Lung (tissue), 12 donors: ENCODE data around the gene TSPAN18. TPM values are rescaled to one million over a fixed set of nuclear protein-coding genes. Genes with fewer than 3 reads are reported as not detected.
A peak's percentile ranks its signal among the peaks of the same experiment; 100 is the strongest.

Source experiments
- ATAC-seq: fragments of 200-7000 bp; cut with Tn5 transposase; one replicate; pipeline ENCODE4 v1.9.1; 2020; ENCODE audit warnings: moderate number of reproducible peaks; ENCODE audit not compliant: insufficient read depth, low FRiP score
- DNase-seq, 3 donors: peaks; one replicate each; pipeline ENCODE4 v3.0.0-alpha.2; 2013 to 2017
- H3K27ac ChIP-seq, 2 donors: one replicate each; pipeline ENCODE4 v1.5.1; 2013; ENCODE audit warnings: mild to moderate bottlenecking in 2 of 2, moderate library complexity in 2 of 2, control low read depth in 1 of 2, inconsistent platforms in 1 of 2, low read depth in 1 of 2, low read length in 1 of 2
- H3K27me3 ChIP-seq, 3 donors: one replicate each; pipeline ENCODE4 v1.5.1; 2013; ENCODE audit warnings: low read length in 2 of 3; ENCODE audit not compliant: control insufficient read depth in 3 of 3, insufficient read depth in 3 of 3
- H3K36me3 ChIP-seq, 4 donors: one replicate each; pipeline ENCODE4 v1.5.1; 2013; ENCODE audit warnings: low read length in 4 of 4, mild to moderate bottlenecking in 1 of 4, moderate library complexity in 1 of 4; ENCODE audit not compliant: control insufficient read depth in 4 of 4, insufficient read depth in 4 of 4
- H3K4me1 ChIP-seq, 5 donors: one replicate each; pipeline ENCODE4 v1.5.1; 2013; ENCODE audit warnings: low read length in 5 of 5, mild to moderate bottlenecking in 2 of 5, moderate library complexity in 1 of 5; ENCODE audit not compliant: control insufficient read depth in 5 of 5, insufficient read depth in 5 of 5
- H3K4me3 ChIP-seq: one replicate; pipeline ENCODE4 v1.5.1; 2013; ENCODE audit warnings: mild to moderate bottlenecking, control low read depth, moderate library complexity
- H3K9ac ChIP-seq, 2 donors: one replicate each; pipeline ENCODE4 v1.5.1; 2013; ENCODE audit warnings: low read length in 2 of 2, control low read depth in 1 of 2; ENCODE audit not compliant: insufficient read depth in 1 of 2
- H3K9me3 ChIP-seq, 4 donors: one replicate each; pipeline ENCODE4 v1.5.1; 2013; ENCODE audit warnings: low read length in 3 of 4, mild to moderate bottlenecking in 1 of 4, moderate library complexity in 1 of 4; ENCODE audit not compliant: control insufficient read depth in 4 of 4, insufficient read depth in 3 of 4
- CTCF ChIP-seq: IDR thresholded peaks from 2 replicates; pipeline ENCODE4 v1.5.1; 2012; ENCODE audit warnings: mild to moderate bottlenecking; ENCODE audit errors: control extremely low read depth, extremely low read depth
- WGBS, 2 donors: extraction: QIAGEN DNeasy Blood & Tissue Kit; methylation state at CpG; one replicate each; pipeline ENCODE4 v1.1.7; 2013; 5-methylcytosine and 5-hydroxymethylcytosine counted together
- polyA plus RNA-seq, 2 donors: library from polyadenylated mRNA; stranded (reverse); fragments of 200-250 nt; gene quantifications; one replicate each; pipeline ENCODE4 v1.2.1, GENCODE V29; 2013
- total RNA-seq, 2 donors: library from RNA; depleted of rRNA in 1 of 2; stranded (reverse); fragments of >200 nt in 1 of 2; gene quantifications; one replicate each; pipeline ENCODE4 v1.2.1, GENCODE V29; 2014 to 2021
- donor health status: control.
- donor health status: control.
- donor health status: Bipolar disorder and iron deficiency.
- donor health status: healthy.
- donor health status: DM: yes; HTN: yes; CAD: no.

TSPAN18 gene
- total and polyA plus RNA-seq, 4 donors = 8.3 to 40.7 (median 21.4) TPM

- Histone ChIP-seq H3K9ac (no peak overlapping the region), H3K4me3 (no peak overlapping the region), H3K27ac (no peak overlapping the region), H3K9me3 (no peaks in the 10 kb centered on the region), H3K27me3 (no peaks in the 10 kb centered on the region), H3K36me3 (no peaks in the 10 kb centered on the region), H3K4me1 (peaks cover 0 to 4% (median 0%) of the 10 kb centered on the region in 5 donors)
- no peak for TF ChIP-seq CTCF
- 73% methylated on average over 13 of the region's 13 CpGs for WGBS, 2 donors
- DNase-seq (no peak), ATAC-seq (no peak)
Observed at GRCh38 chr11:44885919-44886789, 159.4 kb downstream of the TSPAN18 start.

GRCh38 chr11:44886790-44887140 lies 160.0 kb downstream of the TSPAN18 start:
- no peak overlapping the region for H3K4me3 ChIP-seq
- no peak for TF ChIP-seq CTCF
- H3K27me3 ChIP-seq = no peaks in the 10 kb centered on the region
- H3K27ac ChIP-seq = no peak overlapping the region
- 68 to 70% methylated on average over 3 of the region's 3 CpGs for WGBS, 2 donors
- no peaks in the 10 kb centered on the region for H3K36me3 ChIP-seq
- no peaks in the 10 kb centered on the region for H3K9me3 ChIP-seq
- DNase-seq (peak in 2 of 3 donors; percentile 22 to 58), ATAC-seq (peak; percentile 55)
- no peak overlapping the region for H3K9ac ChIP-seq
- peaks cover 0 to 4% (median 0%) of the 10 kb centered on the region in 5 donors for H3K4me1 ChIP-seq

- H3K9me3 ChIP-seq = no peaks in the 10 kb centered on the region
- peaks cover 0 to 4% (median 0%) of the 10 kb centered on the region in 5 donors for H3K4me1 ChIP-seq
- no peak overlapping the region for H3K9ac ChIP-seq
- ATAC-seq (no peak), DNase-seq (no peak)
- H3K4me3 ChIP-seq = no peak overlapping the region
- H3K27ac ChIP-seq = no peak overlapping the region
- H3K36me3 ChIP-seq = no peaks in the 10 kb centered on the region
- TF ChIP-seq CTCF = no peak
- no peaks in the 10 kb centered on the region for H3K27me3 ChIP-seq
- 86 to 92% methylated on average over 3 of the region's 3 CpGs for WGBS, 2 donors
Observed at GRCh38 chr11:44887636-44888035, 160.9 kb downstream of the TSPAN18 start.

- no peak overlapping the region for H3K4me3 ChIP-seq
- DNase-seq = no peak
- ATAC-seq = no peak
- H3K9me3 ChIP-seq = peaks cover 0 to 2% (median 0%) of the 10 kb centered on the region in 4 donors
- H3K4me1 ChIP-seq = peaks cover 0 to 17% (median 7%) of the 10 kb centered on the region in 5 donors
- H3K27ac ChIP-seq = no peak overlapping the region
- WGBS, 2 donors = 83 to 95% methylated on average over 1 of the region's 1 CpG
- no peak for TF ChIP-seq CTCF
- H3K27me3 ChIP-seq = no peaks in the 10 kb centered on the region
- no peak overlapping the region for H3K9ac ChIP-seq
- no peaks in the 10 kb centered on the region for H3K36me3 ChIP-seq
Observed at GRCh38 chr11:44889266-44889665, 162.5 kb downstream of the TSPAN18 start.
